ENCODE data around the gene PTPRG.
A peak's percentile ranks its signal among the peaks of the same experiment; 100 is the strongest.

PTPRG gene

DNA sequence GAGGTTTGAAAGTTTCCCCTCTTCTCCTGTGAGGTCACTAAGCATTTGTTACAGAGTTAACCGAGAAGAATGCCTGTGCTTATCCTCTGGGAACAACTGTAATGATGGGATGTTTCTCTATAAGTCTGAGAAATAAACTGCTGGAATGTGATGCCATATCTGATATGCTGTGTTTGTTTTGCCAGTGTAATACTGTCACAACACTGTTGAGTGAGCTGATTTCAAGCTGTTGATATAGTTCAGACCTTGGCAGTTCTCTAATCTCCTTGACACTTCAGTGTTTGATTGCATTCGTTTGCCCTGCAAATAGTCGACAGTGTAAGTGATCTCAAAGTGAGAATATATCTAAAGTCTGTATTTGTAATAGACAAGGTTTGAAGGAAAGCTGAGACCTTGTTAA is 73.3 kb downstream of the PTPRG start:
- no peak for DNase-seq
- Histone ChIP-seq H2BK5ac (ENCODE audit: low read depth, low read length, poor library complexity) (no peak overlapping the region), H3K36me3 (ENCODE audit: control insufficient read depth in 1 of 2, insufficient read depth in 2 of 2, low read length in 2 of 2) (no peaks in the 10 kb centered on the region), H3K23ac (ENCODE audit: low read length) (no peak overlapping the region), H2BK120ac (ENCODE audit: insufficient read depth, low read length, poor library complexity) (no peak overlapping the region), H3K79me1 (ENCODE audit: low read length) (no peaks in the 10 kb centered on the region), H4K91ac (ENCODE audit: low read depth, low read length) (no peak overlapping the region), H3K4me2 (ENCODE audit: low read length) (no peak overlapping the region), H3K9me3 (ENCODE audit: insufficient read depth, low read depth, low read length) (no peaks in the 10 kb centered on the region), H3K27ac (ENCODE audit: low read depth, low read length) (no peak overlapping the region), H3K4me1 (ENCODE audit: control insufficient read depth in 1 of 2, insufficient read depth in 2 of 2, low read length in 2 of 2) (peaks cover 2 to 3% of the 10 kb centered on the region in 2 experiments), H3K4me3 (ENCODE audit: low read depth, low read length) (no peak overlapping the region), H3K18ac (ENCODE audit: low read length) (no peak overlapping the region), H3K9ac (ENCODE audit: low read length) (no peak overlapping the region), H2BK12ac (ENCODE audit: low read length) (no peak overlapping the region), H3K4ac (ENCODE audit: low read depth, low read length) (no peak overlapping the region), H2AK5ac (ENCODE audit: low read length) (no peak overlapping the region), H2AFZ (ENCODE audit: insufficient read depth, low read length, poor library complexity) (no peak overlapping the region), H4K8ac (ENCODE audit: low read depth, low read length) (no peak overlapping the region), H3K27me3 (ENCODE audit: insufficient read depth, low read length) (no peaks in the 10 kb centered on the region), H3K14ac (ENCODE audit: low read length) (no peak overlapping the region), H3K79me2 (ENCODE audit: control insufficient read depth, insufficient read depth, low read length, poor library complexity) (no peaks in the 10 kb centered on the region), H4K12ac (ENCODE audit: low read depth, low read length) (no peak overlapping the region)
- no CpG with 5 or more reads among the region's 3 CpGs for WGBS (ENCODE audit: extremely low coverage, insufficient coverage, insufficient read length)

DNA sequence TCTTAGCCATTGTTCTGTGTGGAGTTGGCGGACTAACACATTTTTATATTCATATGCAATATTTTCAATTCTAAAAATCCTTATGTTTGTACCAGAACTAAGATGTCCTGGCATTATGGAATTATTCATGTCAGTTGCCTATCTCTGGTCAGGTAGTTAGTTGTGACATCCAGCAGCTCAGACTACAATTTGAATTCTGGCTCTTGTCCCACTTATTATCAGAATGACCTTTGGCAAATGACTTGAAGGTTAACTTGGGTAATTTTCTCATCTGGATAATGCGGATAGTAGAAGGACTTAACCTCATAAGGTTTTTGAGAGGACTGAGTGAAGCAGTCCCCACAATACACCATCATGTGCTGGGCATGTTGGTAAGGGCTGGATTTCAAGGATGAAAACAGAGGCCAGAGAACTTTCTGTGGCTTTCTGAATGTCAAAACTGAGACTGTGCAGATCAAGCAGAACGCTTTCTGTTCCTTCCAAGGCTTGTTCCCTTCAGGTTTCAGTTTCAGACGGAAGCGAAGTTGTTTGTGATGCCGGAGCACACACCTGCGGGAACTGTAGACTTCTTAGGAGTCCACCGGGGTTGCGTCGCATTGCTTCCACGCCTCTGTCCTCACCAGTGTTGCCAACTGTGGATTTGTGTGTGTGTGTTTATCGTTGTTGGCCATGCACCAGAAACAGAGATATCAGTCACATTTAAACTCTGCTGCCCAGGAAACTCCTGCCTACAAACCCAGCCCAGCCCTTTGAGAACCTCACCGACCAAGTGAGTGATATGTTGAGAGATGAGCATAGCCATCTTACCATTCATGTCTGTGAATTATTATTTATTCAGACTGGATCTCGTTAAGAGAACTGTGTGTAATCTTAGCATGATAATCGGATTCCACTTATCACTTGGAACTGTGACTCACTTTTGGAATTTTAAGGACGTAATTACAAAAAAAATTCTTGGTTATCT is 76.0 kb downstream of the PTPRG start:
- Histone ChIP-seq H3K79me2 (ENCODE audit: control insufficient read depth, insufficient read depth, low read length, poor library complexity) (no peaks in the 10 kb centered on the region), H3K14ac (ENCODE audit: low read length) (no peak overlapping the region), H3K27me3 (ENCODE audit: insufficient read depth, low read length) (no peaks in the 10 kb centered on the region), H4K91ac (ENCODE audit: low read depth, low read length) (no peak overlapping the region), H2AFZ (ENCODE audit: insufficient read depth, low read length, poor library complexity) (no peak overlapping the region), H3K4me2 (ENCODE audit: low read length) (no peak overlapping the region), H2BK120ac (ENCODE audit: insufficient read depth, low read length, poor library complexity) (no peak overlapping the region), H3K4me1 (ENCODE audit: control insufficient read depth in 1 of 2, insufficient read depth in 2 of 2, low read length in 2 of 2) (peaks cover 2 to 3% of the 10 kb centered on the region in 2 experiments), H3K4me3 (ENCODE audit: low read depth, low read length) (no peak overlapping the region), H3K9me3 (ENCODE audit: insufficient read depth, low read depth, low read length) (no peaks in the 10 kb centered on the region), H3K36me3 (ENCODE audit: control insufficient read depth in 1 of 2, insufficient read depth in 2 of 2, low read length in 2 of 2) (no peaks in the 10 kb centered on the region), H3K18ac (ENCODE audit: low read length) (no peak overlapping the region), H3K23ac (ENCODE audit: low read length) (no peak overlapping the region), H3K79me1 (ENCODE audit: low read length) (no peaks in the 10 kb centered on the region), H4K8ac (ENCODE audit: low read depth, low read length) (no peak overlapping the region), H3K9ac (ENCODE audit: low read length) (no peak overlapping the region), H2AK5ac (ENCODE audit: low read length) (no peak overlapping the region), H2BK12ac (ENCODE audit: low read length) (no peak overlapping the region), H2BK5ac (ENCODE audit: low read depth, low read length, poor library complexity) (no peak overlapping the region), H3K27ac (ENCODE audit: low read depth, low read length) (no peak overlapping the region), H3K4ac (ENCODE audit: low read depth, low read length) (no peak overlapping the region), H4K12ac (ENCODE audit: low read depth, low read length) (no peak overlapping the region)
- WGBS (ENCODE audit: extremely low coverage, insufficient coverage, insufficient read length): no CpG with 5 or more reads among the region's 16 CpGs
- DNase-seq: peak; percentile 3 to 68

DNA sequence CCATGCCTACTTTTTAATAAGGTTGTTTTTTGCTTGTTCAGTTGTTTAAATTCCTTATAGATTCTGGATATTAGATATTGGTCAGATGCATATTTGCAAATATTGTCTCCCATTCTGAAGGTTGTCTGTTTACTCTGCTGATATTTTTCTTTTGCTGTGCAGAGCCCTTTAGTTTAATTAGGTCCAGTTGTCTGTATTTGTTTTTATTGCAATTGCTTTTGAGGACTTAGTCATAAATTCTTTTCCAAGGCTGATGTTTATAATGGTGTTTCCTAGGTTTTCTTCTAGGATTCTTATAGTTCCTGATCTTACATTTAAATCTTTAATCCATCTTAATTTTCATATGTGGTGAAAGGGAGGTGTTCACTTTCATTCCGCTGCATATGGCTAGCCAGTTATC is 77.4 kb downstream of the PTPRG start:
- Histone ChIP-seq H2BK5ac (ENCODE audit: low read depth, low read length, poor library complexity) (no peak overlapping the region), H3K14ac (ENCODE audit: low read length) (no peak overlapping the region), H3K4me1 (ENCODE audit: control insufficient read depth in 1 of 2, insufficient read depth in 2 of 2, low read length in 2 of 2) (peaks cover 2 to 3% of the 10 kb centered on the region in 2 experiments), H3K79me1 (ENCODE audit: low read length) (no peaks in the 10 kb centered on the region), H3K27me3 (ENCODE audit: insufficient read depth, low read length) (no peaks in the 10 kb centered on the region), H2AK5ac (ENCODE audit: low read length) (no peak overlapping the region), H3K79me2 (ENCODE audit: control insufficient read depth, insufficient read depth, low read length, poor library complexity) (no peaks in the 10 kb centered on the region), H4K8ac (ENCODE audit: low read depth, low read length) (no peak overlapping the region), H4K91ac (ENCODE audit: low read depth, low read length) (no peak overlapping the region), H2AFZ (ENCODE audit: insufficient read depth, low read length, poor library complexity) (no peak overlapping the region), H3K4me2 (ENCODE audit: low read length) (no peak overlapping the region), H3K4ac (ENCODE audit: low read depth, low read length) (no peak overlapping the region), H3K9ac (ENCODE audit: low read length) (no peak overlapping the region), H2BK12ac (ENCODE audit: low read length) (no peak overlapping the region), H4K12ac (ENCODE audit: low read depth, low read length) (no peak overlapping the region), H3K9me3 (ENCODE audit: insufficient read depth, low read depth, low read length) (no peaks in the 10 kb centered on the region), H3K36me3 (ENCODE audit: control insufficient read depth in 1 of 2, insufficient read depth in 2 of 2, low read length in 2 of 2) (no peaks in the 10 kb centered on the region), H3K27ac (ENCODE audit: low read depth, low read length) (no peak overlapping the region), H3K18ac (ENCODE audit: low read length) (no peak overlapping the region), H3K4me3 (ENCODE audit: low read depth, low read length) (no peak overlapping the region), H3K23ac (ENCODE audit: low read length) (no peak overlapping the region), H2BK120ac (ENCODE audit: insufficient read depth, low read length, poor library complexity) (no peak overlapping the region)
- DNase-seq: no peak
- WGBS (ENCODE audit: extremely low coverage, insufficient coverage, insufficient read length): no CpG with 5 or more reads among the region's 1 CpG

DNA sequence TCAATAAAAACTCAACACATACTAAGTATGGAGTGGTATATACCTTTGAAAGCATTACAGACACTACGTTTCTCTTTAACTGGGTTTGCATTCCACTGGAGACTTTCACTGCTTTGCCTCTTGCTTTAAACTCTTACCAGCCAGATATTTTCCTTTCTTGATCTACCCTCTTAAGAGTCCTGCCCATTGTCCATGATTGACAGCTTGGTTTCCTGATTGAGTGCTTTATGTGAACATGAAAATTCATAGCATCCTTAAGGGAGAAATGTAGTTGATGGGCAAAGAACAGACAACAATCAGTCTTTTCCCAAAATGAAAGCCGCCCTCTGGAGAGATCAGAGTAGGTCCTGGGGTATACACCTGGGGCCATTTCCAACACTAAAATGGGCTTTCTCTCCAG is 78.6 kb downstream of the PTPRG start:
- Histone ChIP-seq H2AFZ (ENCODE audit: insufficient read depth, low read length, poor library complexity) (no peak overlapping the region), H2BK120ac (ENCODE audit: insufficient read depth, low read length, poor library complexity) (no peak overlapping the region), H3K9me3 (ENCODE audit: insufficient read depth, low read depth, low read length) (no peaks in the 10 kb centered on the region), H2AK5ac (ENCODE audit: low read length) (no peak overlapping the region), H3K18ac (ENCODE audit: low read length) (no peak overlapping the region), H3K27me3 (ENCODE audit: insufficient read depth, low read length) (no peaks in the 10 kb centered on the region), H3K4ac (ENCODE audit: low read depth, low read length) (no peak overlapping the region), H3K79me1 (ENCODE audit: low read length) (no peaks in the 10 kb centered on the region), H3K4me3 (ENCODE audit: low read depth, low read length) (no peak overlapping the region), H2BK5ac (ENCODE audit: low read depth, low read length, poor library complexity) (no peak overlapping the region), H2BK12ac (ENCODE audit: low read length) (no peak overlapping the region), H3K79me2 (ENCODE audit: control insufficient read depth, insufficient read depth, low read length, poor library complexity) (no peaks in the 10 kb centered on the region), H3K4me2 (ENCODE audit: low read length) (no peak overlapping the region), H3K9ac (ENCODE audit: low read length) (no peak overlapping the region), H4K12ac (ENCODE audit: low read depth, low read length) (no peak overlapping the region), H3K14ac (ENCODE audit: low read length) (no peak overlapping the region), H4K91ac (ENCODE audit: low read depth, low read length) (no peak overlapping the region), H4K8ac (ENCODE audit: low read depth, low read length) (no peak overlapping the region), H3K23ac (ENCODE audit: low read length) (no peak overlapping the region), H3K36me3 (ENCODE audit: control insufficient read depth in 1 of 2, insufficient read depth in 2 of 2, low read length in 2 of 2) (no peaks in the 10 kb centered on the region), H3K27ac (ENCODE audit: low read depth, low read length) (no peak overlapping the region), H3K4me1 (ENCODE audit: control insufficient read depth in 1 of 2, insufficient read depth in 2 of 2, low read length in 2 of 2) (peaks cover 2 to 3% of the 10 kb centered on the region in 2 experiments)
- DNase-seq: no peak
- no CpG with 5 or more reads among the region's 2 CpGs for WGBS (ENCODE audit: extremely low coverage, insufficient coverage, insufficient read length)
